HG02642 (cell line): ENCODE results near the gene OR1K1.
"Not testable (repeated sequence)": the region's sequence is repeated elsewhere in the genome, so short reads cannot be mapped to it uniquely, and the experiment has no call there.

ENCODE experiments used
- ATAC-seq: cut with Tn5 transposase; IDR thresholded peaks from one replicate; pipeline ENCODE4 v1.9.1; 2021; ENCODE audit warnings: mild to moderate bottlenecking; ENCODE audit not compliant: unreplicated experiment, poor library complexity

Gene OR1K1

DNA sequence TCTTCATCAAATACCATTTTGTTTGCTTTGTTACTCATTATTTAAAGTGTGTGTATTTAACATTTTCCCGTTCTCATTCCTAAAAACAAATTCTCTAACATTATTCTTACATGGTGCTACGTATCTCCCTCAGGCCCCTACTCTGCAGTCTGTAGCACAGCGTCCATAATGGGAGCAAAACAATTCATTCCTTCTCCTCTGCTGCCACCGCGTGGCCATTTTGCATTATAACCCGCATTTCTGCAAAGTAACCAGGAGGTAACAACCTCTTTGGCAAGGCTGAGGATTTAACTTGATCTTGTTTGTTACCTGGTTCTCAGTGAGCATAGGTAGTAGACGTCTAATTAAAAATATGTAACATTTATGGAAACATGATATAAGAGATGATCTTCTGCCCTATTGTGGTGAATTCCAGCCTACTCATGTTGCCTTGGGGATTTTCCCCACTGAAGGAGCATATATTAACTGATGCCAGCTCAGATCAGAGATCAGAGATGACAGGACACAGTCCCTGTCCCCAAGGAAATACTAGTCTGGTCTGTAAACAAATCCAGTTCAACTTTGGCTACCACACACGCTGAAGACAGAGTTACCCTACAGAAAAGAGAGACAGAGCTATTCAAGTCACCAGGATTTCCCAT, 10.5 kb downstream of the OR1K1 start:
- peak; percentile 71 for ATAC-seq

DNA sequence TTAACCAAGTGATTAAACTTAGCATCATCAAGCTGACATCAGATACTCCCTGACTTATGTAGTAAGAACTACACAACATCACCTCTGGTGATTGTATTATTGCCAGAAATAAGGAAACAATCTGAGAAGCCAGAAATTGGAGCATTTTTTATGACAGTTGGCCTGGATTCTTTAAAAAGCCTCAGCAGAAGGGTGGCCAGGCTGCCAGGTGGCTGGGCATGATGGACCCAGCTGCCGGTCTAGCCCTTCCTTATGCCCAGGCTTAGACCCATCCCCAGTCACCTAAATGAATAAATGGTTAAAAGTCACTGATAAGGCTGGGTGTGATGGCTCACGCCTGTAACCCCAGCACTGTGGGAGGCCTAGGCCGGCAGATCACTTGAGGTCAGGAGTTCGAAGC, 12.8 kb downstream of the OR1K1 start:
- ATAC-seq = no peak

- ATAC-seq = no peak
Measured at GRCh38 chr9:122814545-122814944, 14.6 kb downstream of the OR1K1 start.

DNA sequence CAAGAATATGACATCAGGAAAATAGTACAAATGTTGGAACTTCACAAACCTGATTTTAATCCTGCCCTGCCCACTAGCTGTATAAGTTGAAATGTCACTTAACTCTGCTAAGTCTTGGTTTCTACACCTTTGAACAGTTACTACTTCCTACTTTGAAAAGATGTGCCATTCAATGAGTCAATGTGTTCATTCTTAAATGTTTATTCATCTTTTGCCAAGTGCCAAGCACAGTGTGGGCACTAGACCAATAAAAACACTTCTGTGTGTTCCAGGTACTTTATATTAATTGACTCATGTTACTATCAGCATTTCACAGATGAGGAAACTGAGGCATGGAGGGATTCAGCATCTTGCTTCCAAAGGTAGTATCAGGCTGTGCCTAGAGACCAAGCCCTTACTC, 15.6 kb downstream of the OR1K1 start:
- ATAC-seq = no peak

- peak; percentile 64 for ATAC-seq
Measured at GRCh38 chr9:122816163-122816867, 16.4 kb downstream of the OR1K1 start.

- no peak for ATAC-seq
Measured at GRCh38 chr9:122819326-122819725, 19.4 kb downstream of the OR1K1 start.

DNA sequence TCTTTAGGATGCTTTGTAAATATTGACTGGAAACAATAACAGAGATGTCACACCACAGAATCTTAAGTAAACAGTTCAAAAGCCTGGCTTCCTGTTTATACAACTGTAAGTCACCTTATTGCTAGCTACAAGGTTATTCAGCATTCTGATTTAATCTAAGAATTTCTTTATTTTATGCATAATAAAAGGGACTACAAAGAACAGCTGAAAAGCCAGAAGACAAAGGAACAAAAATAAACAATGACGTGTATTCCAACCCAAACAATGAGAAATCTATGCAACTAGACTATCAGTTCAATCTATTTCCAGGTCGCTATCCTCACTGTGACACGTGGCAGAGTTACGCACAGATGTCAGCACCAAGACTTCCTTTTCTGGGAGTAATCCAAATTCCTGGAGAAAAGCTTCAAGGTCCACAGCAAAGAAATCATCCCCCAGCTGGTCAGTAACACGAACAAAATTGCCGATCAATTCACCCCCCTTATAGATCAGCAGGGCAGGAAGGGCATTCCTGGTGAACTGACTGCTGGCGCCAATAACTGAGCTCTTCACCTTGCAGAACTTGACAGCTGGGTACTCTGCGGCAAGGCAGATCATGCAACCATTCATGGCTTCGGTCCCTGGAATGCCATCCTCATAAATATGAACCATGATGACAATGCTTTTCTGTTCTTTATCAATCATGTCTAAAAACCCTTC, 20.0 kb downstream of the OR1K1 start:
- no peak for ATAC-seq

DNA sequence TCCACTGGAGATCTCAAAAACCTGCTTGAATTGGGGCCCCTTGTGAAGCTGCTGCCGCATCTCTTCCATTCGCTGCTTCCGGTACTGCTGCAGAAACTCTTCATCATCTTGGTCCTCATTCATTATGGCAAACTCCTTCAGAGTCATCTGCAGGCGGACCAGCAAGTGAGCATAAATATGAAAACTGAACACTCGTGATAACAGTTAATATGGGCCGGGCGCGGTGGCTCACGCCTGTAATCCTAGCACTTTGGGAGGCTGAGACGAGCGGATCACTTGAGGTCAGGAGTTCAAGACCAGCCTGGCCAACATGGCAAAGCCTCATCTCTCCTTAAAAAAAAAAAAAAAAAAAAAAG, 20.5 kb downstream of the OR1K1 start:
- ATAC-seq = no peak

- no peak for ATAC-seq
Measured at GRCh38 chr9:122821278-122821943, 21.5 kb downstream of the OR1K1 start.

GRCh38 chr9:122822056-122822455, 22.1 kb downstream of the OR1K1 start:
- no peak for ATAC-seq

- no peak for ATAC-seq
Measured at GRCh38 chr9:122822938-122823337, 23.0 kb downstream of the OR1K1 start.

- peak; percentile 17 for ATAC-seq
Measured at GRCh38 chr9:122827761-122828093, 27.8 kb downstream of the OR1K1 start.

DNA sequence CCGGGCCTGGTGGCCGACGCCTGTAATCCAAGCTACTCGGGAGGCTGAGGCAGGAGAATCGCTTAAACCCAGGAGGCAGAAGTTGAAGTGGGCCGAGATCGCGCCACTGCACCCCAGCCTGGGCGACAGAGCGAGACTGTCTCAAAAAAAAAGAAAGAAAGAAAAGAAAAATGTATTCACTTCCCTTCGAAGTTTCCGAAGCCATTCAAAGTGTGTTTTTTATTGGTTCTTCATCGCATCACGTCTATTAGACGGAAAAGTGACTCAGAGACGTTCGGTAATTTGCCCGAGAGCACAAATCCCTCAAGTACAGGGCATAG, 29.0 kb downstream of the OR1K1 start:
- ATAC-seq = not testable (repeated sequence)

GRCh38 chr9:122832194-122832593, 32.3 kb downstream of the OR1K1 start:
- ATAC-seq = no peak

DNA sequence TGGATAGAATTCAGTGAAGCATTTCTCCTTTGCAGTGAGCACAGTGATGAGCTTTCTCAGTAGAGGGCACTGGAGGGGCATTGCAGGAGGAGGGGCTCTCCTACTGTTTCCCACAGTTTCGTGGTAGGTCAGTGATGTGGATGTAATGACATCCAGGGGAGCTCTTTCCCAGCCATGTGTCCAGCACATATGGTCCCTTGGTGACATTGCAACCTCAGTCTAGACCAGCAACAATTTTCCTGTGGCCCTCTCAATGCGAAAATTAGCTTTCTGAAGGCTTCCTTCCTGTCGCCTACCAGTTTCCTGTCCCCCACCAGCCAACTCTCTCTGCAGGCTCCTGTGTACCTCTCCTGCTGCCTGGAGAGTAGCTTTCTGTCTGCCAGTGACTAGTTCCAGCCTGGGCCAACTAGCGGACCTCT, 35.4 kb downstream of the OR1K1 start:
- ATAC-seq = no peak

GRCh38 chr9:122837266-122837850, 37.4 kb downstream of the OR1K1 start:
- no peak for ATAC-seq

GRCh38 chr9:122838441-122838840, 38.5 kb downstream of the OR1K1 start:
- ATAC-seq = not testable (repeated sequence)

GRCh38 chr9:122841501-122841900, 41.6 kb downstream of the OR1K1 start:
- no peak for ATAC-seq

DNA sequence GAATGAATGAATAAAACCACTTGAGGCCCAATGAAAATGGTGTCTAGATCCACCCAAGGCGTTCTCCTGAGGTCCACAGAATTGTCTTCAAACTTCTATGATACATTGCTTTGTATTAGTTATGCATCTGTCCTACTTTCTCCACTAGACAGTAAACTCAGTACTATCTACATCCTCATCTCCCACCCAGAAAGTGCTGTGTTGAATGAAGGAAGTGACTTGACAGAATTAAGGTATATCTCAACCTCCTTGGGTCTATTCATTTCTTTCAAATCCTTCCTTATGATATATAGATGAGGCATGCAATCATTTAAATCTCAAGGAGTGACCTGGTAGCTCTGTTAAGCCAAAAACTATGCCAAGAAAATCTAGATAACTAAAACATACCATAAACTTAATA, 44.2 kb downstream of the OR1K1 start:
- ATAC-seq = no peak

DNA sequence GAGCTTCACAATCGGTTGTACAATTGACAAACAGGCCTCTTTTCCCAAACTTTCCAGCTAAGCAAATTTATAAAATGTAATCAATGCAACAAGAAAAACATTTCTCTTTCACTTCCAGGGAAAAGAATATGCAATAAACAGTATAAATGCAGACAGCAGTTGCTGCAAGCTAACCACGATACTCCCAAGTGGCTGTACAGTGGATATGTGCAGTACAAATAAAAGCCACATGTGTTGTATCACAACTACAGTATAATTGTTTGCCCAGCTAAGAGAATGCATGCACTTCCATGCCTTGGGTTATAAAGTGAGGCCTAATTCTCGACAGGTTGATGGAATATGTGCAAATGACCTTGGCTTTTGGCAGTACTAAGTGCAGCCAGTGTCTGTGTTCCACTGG, 45.2 kb downstream of the OR1K1 start:
- no peak for ATAC-seq

- no peak for ATAC-seq
Measured at GRCh38 chr9:122846371-122846940, 46.5 kb downstream of the OR1K1 start.
